ENCODE results near the gene PBRM1.

DNA sequence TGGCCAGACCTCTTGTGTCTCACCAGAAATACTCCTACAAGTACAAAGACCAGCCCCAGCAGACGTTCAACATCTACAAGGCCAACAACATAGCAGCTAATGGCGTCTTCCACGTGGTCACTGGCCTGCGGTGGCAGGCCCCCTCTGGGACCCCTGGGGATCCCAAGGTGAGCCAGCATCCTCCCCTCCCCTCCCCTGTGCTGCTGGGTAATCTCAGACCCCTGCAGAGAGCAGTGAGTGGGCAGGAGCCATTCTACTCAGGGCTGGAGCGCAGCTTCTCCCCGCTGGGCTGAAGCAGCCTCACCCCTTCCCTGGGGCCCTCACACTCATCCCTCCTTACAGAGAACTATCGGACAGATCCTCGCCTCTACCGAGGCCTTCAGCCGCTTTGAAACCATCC lies 180.7 kb downstream of the PBRM1 start:
- TF ChIP-seq, protein P1, sequence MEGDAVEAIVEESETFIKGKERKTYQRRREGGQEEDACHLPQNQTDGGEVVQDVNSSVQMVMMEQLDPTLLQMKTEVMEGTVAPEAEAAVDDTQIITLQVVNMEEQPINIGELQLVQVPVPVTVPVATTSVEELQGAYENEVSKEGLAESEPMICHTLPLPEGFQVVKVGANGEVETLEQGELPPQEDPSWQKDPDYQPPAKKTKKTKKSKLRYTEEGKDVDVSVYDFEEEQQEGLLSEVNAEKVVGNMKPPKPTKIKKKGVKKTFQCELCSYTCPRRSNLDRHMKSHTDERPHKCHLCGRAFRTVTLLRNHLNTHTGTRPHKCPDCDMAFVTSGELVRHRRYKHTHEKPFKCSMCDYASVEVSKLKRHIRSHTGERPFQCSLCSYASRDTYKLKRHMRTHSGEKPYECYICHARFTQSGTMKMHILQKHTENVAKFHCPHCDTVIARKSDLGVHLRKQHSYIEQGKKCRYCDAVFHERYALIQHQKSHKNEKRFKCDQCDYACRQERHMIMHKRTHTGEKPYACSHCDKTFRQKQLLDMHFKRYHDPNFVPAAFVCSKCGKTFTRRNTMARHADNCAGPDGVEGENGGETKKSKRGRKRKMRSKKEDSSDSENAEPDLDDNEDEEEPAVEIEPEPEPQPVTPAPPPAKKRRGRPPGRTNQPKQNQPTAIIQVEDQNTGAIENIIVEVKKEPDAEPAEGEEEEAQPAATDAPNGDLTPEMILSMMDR (conservative IDR thresholded peaks at IDR 0.05 in 1 of 2, IDR thresholded peaks at IDR 0.05 in 1 of 2; ENCODE audit: low read depth in 1 of 2, low read length in 2 of 2): no peak
- no peak for TF ChIP-seq EZH2 (IDR thresholded peaks at IDR 0.05; ENCODE audit: low read length, missing control alignments)

Data from fibroblast of lung (primary cell).